ENCODE data around the gene ZNF414.
A peak's percentile ranks its signal among the peaks of the same experiment; 100 is the strongest.
"Not testable (repeated sequence)": the region's sequence is repeated elsewhere in the genome, so short reads cannot be mapped to it uniquely, and the experiment has no call there.

ZNF414 gene

GRCh38 chr19:8513687-8514504 lies at the start of gene ZNF414:
Gene ZNF414, minus strand, starts transcription at chr19:8514167. Its CDS starts 121 bp downstream, at chr19:8514046.
- peak; percentile 99 for DNase-seq

GRCh38 chr19:8561075-8561764 lies 47.3 kb upstream of the ZNF414 start:
- DNase-seq = peak; percentile 73

- no peak for DNase-seq
These were observed 44.4 kb upstream of the ZNF414 start for GRCh38 chr19:8558325-8558724.

- DNase-seq = peak; percentile 72
These were observed 43.8 kb upstream of the ZNF414 start for GRCh38 chr19:8557642-8558238.

GRCh38 chr19:8553729-8554128 lies 39.8 kb upstream of the ZNF414 start:
- not testable (repeated sequence) for DNase-seq

- DNase-seq = no peak
These were observed 38.8 kb upstream of the ZNF414 start for GRCh38 chr19:8552810-8553209.

- DNase-seq = no peak
These were observed 36.1 kb upstream of the ZNF414 start for GRCh38 chr19:8550070-8550469.

- no peak for DNase-seq
These were observed 31.8 kb upstream of the ZNF414 start for GRCh38 chr19:8545743-8546142.

GRCh38 chr19:8544168-8544567 lies 30.2 kb upstream of the ZNF414 start:
- no peak for DNase-seq

GRCh38 chr19:8539621-8540149 lies 25.7 kb upstream of the ZNF414 start:
- no peak for DNase-seq

- DNase-seq = no peak
These were observed 23.1 kb upstream of the ZNF414 start for GRCh38 chr19:8537099-8537498.

GRCh38 chr19:8536282-8536681 lies 22.3 kb upstream of the ZNF414 start:
- DNase-seq = peak; percentile 48

- no peak for DNase-seq
These were observed 18.3 kb upstream of the ZNF414 start for GRCh38 chr19:8532225-8532624.

- DNase-seq = no peak
These were observed 17.5 kb upstream of the ZNF414 start for GRCh38 chr19:8531470-8531869.

GRCh38 chr19:8530061-8530679 lies 16.2 kb upstream of the ZNF414 start:
- DNase-seq = peak; percentile 50

- no peak for DNase-seq
These were observed 15.5 kb upstream of the ZNF414 start for GRCh38 chr19:8529369-8530006.

- no peak for DNase-seq
These were observed 14.5 kb upstream of the ZNF414 start for GRCh38 chr19:8528500-8528899.

- peak; percentile 97 for DNase-seq
These were observed 12.6 kb upstream of the ZNF414 start for GRCh38 chr19:8526345-8527091.

- no peak for DNase-seq
These were observed 11.4 kb upstream of the ZNF414 start for GRCh38 chr19:8525401-8525684.

- DNase-seq = no peak
These were observed 5.4 kb upstream of the ZNF414 start for GRCh38 chr19:8519388-8519787.

- no peak for DNase-seq
These were observed 4.6 kb upstream of the ZNF414 start for GRCh38 chr19:8518536-8518935.
